GM19467 (cell line): ENCODE results near the gene LRP10.

Experiments used
- ATAC-seq: cut with Tn5 transposase; IDR thresholded peaks from one replicate; pipeline ENCODE4 v1.9.1; 2021; ENCODE audit warnings: mild to moderate bottlenecking, moderate library complexity; ENCODE audit not compliant: unreplicated experiment

Gene LRP10

DNA sequence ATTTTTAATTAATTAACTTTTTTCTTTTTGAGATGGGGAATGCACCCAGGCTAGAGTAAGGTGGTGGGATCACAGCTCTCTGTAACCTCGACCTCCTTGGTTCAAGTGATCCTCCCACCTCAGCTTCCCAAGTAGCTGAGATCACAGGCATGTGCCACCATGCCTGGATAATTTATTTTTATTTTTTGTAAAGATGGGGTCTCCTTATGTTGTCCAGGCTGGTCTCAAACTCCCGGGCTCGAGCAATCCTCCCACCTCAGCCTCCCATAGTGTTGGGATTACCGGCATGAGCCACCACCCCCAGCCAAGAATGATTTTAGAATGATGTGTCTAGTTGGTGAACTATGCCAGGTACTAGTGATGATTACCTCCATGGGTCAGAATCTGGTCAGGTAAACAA lies 6.6 kb upstream of the LRP10 start:
- no peak for ATAC-seq

DNA sequence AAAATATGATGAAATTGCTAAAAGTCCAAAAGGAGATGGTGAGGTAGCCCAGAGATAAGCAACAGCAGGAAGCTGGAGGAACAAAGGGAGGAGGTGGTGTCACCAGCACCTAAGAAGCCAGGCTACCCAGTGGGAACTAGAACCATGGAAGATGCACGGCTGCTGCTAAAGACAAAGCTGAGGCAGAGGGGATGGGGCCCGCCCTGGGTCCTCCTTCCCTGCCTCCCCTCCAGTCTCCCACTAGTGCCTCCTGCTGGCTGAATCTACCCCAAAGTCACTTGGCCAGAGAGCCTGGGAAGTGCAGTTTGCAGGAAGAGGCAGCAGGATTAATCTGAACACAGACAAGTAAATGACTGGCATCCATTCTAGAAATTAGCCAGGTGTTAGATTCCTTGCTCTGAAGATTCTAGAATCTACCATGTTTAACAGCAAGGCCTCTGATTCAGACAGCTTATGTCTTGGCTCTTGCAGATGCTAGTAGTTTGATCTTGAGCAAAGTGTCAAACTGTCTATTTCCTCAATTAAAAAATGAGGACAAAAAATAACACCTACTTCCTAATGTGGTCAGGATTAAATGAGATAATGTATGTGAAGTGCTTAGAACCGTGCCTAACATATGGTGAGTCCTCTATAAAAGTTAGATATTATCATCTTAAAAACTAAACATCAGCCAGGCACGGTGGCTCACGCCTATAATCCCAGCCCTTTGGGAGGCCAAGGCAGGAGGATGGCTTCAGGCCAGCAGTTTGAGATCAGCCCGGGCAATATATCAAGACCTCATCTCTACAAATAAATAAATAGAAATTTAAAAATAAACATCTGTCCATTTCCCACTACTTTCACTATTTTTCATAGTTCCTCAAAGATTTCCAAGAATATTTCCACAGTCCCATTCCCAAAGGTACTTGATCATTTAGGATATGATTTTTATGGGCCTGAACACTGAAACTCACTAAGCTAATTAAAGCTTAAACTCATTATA lies 5.8 kb upstream of the LRP10 start:
- no peak for ATAC-seq

DNA sequence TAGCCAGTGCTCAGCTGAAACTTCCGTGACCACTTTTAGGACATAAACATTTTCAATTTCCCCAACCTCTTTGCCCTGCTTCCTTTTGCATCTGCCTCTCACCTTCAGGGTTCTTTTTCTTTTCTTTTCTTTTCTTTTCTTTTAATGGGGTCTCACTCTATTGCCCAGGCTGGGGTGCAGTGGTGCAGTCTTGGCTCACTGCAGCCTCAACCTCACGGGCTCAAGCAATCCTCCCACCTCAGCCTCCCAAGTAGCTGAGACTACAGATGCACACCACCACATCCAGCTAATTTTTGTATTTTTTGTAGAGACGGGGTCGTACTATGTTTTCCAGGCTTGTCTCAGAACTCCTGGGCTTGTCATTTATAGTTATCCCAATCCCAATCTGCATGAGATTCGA lies 4.7 kb upstream of the LRP10 start:
- no peak for ATAC-seq

DNA sequence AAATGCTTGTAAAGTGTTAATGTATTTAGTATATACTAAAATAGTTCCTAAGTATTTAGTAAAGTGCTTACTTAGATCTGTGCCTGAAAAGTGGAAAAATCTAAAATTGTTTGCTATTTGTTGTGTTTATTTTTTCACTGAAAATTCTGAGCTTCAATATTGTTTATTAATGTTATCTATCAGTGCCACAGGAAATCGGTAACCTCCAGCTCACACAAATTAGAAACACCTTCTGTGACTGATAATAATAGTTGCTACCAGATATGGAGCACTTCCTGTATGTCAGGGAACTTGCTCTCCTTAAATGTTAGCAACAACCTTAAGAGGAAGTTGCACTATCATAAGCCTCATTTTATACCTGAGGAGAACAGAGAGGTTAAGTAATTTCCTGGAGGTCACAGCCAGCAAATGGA lies 723 bp upstream of the LRP10 start:
- ATAC-seq = peak; percentile 31

DNA sequence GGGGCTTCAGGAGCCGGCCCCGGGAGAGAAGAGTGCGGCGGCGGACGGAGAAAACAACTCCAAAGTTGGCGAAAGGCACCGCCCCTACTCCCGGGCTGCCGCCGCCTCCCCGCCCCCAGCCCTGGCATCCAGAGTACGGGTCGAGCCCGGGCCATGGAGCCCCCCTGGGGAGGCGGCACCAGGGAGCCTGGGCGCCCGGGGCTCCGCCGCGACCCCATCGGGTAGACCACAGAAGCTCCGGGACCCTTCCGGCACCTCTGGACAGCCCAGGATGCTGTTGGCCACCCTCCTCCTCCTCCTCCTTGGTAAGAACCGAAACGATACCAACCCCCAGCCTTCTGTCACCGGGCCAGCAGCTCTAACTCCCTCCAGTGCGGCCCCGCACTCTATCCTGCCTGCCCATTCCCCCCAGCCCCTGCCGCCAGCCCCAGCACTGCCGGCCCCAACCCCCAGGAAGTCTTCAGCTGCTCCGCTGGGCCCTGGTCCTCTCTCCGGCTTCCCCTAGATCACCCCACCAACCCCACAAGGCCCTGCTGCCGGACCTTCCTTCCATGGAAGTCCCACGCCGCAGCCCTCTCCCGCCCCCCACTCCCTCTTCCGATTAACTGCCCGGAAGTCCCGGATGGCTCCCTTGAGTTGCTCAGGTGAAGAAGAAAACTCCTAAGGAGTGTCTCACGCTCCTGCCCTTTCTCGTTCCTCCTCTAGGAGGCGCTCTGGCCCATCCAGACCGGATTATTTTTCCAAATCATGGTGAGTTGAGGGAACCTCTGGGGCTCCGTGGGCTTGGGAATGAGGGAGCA lies 693 bp downstream of the LRP10 start:
- ATAC-seq = peak; percentile 15

DNA sequence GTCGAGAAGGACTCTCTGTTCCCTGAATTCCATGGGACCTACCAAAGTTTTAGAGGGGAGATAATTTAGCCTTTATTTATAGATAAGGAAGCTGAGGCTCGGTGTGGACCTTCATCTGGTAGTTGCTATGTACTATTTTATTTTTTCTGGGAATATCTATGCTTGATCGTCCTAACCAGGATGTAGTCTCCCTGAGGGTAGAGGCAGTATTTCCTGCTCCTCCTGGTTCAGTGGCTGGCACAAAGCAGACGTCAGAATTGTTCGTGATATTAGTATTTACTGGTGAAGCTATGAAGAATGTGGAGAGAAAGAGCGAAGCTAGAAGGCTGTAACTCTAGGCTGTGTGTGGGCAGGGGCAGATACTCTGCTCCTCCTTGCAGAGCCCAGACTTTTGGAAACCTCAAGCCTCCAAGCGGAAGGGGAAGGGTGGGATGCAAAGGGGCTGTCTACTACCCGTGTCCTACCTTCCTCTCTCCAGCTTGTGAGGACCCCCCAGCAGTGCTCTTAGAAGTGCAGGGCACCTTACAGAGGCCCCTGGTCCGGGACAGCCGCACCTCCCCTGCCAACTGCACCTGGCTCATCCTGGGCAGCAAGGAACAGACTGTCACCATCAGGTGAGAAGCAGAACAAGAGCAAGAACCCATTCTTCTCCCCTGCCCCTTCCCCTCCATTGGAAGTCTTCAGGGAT lies 1.4 kb downstream of the LRP10 start:
- no peak for ATAC-seq

DNA sequence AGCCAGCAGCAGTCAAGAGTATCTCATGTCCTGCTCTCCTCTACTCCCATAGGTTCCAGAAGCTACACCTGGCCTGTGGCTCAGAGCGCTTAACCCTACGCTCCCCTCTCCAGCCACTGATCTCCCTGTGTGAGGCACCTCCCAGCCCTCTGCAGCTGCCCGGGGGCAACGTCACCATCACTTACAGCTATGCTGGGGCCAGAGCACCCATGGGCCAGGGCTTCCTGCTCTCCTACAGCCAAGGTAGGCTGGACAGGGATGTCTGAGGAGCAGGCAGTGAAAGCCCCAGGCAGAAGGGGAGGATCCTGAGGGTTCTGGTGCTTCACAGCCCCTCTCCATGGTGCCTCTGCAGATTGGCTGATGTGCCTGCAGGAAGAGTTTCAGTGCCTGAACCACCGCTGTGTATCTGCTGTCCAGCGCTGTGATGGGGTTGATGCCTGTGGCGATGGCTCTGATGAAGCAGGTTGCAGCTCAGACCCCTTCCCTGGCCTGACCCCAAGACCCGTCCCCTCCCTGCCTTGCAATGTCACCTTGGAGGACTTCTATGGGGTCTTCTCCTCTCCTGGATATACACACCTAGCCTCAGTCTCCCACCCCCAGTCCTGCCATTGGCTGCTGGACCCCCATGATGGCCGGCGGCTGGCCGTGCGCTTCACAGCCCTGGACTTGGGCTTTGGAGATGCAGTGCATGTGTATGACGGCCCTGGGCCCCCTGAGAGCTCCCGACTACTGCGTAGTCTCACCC lies 3.6 kb downstream of the LRP10 start:
- no peak for ATAC-seq

DNA sequence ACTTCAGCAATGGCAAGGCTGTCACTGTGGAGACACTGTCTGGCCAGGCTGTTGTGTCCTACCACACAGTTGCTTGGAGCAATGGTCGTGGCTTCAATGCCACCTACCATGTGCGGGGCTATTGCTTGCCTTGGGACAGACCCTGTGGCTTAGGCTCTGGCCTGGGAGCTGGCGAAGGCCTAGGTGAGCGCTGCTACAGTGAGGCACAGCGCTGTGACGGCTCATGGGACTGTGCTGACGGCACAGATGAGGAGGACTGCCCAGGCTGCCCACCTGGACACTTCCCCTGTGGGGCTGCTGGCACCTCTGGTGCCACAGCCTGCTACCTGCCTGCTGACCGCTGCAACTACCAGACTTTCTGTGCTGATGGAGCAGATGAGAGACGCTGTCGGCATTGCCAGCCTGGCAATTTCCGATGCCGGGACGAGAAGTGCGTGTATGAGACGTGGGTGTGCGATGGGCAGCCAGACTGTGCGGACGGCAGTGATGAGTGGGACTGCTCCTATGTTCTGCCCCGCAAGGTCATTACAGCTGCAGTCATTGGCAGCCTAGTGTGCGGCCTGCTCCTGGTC lies 4.3 kb downstream of the LRP10 start:
- ATAC-seq = no peak

DNA sequence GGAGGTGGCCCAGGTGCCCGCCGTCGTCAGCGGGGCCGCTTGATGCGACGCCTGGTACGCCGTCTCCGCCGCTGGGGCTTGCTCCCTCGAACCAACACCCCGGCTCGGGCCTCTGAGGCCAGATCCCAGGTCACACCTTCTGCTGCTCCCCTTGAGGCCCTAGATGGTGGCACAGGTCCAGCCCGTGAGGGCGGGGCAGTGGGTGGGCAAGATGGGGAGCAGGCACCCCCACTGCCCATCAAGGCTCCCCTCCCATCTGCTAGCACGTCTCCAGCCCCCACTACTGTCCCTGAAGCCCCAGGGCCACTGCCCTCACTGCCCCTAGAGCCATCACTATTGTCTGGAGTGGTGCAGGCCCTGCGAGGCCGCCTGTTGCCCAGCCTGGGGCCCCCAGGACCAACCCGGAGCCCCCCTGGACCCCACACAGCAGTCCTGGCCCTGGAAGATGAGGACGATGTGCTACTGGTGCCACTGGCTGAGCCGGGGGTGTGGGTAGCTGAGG lies 5.5 kb downstream of the LRP10 start:
- ATAC-seq = no peak

DNA sequence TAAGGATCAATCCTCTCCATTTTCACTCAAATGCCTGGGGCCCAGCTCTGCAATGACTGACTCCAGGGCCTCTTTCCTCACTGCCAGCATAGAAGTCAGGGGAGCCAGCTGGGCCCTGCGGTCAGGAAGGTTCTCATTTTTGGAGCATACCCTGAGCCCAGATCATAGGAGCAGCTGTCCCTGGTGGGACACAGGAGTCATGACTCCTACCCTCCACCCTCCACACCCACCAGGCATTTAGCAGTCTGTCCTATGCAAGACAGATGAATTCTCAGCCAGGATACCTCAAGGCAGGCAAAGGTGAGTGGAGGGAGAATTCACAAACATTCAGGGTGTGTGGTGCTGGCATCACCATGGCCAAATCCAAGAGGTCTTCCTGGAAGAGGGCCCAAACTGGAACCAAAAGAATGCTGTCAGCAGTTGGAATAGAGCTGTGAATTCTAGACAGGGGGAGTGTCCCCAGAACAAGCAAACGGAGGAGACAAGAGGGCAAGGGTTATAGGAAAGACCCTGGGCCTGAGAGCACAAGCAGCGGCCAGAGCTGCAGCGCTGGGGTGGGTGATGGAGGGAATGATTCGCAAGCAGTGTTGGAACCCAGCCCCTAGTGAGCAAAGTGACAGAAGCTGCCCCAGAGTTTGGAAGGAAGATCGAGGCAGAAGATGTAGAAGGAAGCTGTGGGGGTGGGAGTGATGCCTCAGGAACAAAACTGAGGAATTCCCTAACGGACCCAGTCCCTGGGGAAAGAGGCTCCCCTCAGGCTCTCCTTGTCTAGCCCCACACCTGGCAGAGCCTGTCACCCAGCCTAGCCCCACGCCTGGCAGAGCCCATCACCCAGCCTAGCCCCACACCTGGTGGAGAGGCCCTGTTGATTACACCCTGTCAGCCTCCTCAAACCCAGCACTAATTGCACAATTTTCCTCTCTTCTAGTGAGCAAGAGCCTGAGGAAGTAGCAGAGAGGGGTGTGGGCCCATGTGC lies 7.0 kb downstream of the LRP10 start:
- ATAC-seq = no peak

DNA sequence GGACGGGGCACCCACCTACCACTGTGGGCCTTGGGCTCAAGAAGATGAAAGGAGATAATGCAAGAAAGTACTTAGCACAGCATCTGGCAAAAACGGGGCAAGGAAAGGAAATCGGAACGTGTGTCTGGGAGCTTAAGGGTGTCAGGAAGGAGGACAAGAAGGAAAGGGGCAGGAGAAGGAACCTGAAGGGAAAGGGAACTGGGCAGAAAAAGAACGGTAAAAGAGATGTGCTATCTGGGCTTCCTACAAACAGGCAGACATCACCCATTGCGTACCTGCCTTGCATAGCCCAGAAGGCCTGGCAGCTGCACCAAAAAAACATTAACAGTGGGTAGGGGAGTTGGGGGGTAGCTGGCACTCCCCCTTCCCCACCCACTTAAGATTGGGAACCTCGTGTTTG lies 10.5 kb downstream of the LRP10 start:
- ATAC-seq = no peak

DNA sequence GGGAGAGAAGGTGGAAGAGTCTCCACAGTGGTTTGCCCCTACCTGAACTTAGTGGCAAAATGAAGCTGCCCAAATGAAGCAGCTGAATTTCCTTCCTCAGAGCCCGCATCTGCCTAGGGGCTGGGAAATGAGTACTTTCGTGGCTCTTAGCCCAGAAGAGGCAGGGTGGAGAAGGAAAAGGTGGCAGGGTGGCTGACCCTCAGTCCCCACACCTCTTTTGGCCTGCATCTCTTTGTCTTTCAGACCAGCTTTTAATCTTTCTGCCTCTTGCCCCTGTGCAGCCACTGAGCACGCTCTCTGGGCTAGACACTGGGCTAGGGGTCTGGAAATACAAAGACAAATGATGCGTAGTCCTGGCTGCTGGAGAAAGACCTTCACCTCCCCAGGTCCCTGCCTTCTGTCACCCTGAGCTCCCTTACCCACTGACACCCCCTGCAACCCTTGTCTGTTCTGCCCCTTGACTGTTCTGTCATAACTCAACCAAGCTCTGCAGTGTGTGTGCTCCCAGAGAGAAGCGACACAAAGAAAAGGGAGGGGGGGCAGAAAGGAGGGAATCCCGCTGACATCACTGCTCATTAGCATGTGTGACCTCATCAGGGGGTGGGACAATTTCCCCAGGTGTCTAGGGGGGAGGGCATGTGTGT lies 11.1 kb downstream of the LRP10 start:
- ATAC-seq = no peak

DNA sequence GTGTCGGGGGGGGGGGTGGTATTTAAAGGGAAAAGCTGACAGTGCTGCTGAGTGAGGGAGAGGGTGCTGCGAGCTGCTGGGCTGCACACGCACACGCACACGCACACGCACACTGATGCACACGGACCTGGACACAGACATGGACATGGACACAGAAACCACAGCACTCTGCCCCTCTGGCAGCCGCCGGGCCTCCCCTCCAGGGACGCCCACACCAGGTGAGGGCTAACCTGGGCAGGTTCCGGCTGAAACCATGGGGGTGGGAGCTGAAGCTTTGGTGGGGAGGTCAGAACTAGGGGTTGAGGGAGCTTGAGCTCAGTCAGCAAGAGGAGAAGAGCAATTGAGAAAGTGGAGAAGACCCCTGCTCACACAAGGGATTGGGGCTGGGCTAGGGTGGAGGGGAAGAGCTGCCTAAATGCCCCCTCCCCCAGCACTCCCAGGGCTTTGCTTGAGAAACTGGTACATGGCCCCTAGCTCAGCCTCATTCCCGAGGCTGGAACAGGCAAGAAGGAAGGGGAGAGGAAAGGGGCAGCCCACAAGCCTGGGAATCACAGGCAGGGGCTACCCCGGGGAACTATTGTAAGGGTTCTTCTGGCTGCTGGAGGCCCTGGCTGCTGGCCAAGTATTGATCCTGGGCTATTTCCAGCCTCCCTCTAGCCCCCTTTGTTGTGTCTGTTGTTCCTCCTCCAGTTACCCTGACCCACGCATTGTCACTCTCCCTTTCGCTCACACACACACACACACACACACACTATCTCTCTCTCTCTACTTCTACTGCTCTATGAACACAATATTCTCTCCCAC lies 11.8 kb downstream of the LRP10 start, which contains the start of gene REM2:
TSS of gene REM2 (plus strand) at position 50 of the 804 bp plus-strand sequence. CDS start at position 116, 66 bp downstream.
- ATAC-seq = no peak

DNA sequence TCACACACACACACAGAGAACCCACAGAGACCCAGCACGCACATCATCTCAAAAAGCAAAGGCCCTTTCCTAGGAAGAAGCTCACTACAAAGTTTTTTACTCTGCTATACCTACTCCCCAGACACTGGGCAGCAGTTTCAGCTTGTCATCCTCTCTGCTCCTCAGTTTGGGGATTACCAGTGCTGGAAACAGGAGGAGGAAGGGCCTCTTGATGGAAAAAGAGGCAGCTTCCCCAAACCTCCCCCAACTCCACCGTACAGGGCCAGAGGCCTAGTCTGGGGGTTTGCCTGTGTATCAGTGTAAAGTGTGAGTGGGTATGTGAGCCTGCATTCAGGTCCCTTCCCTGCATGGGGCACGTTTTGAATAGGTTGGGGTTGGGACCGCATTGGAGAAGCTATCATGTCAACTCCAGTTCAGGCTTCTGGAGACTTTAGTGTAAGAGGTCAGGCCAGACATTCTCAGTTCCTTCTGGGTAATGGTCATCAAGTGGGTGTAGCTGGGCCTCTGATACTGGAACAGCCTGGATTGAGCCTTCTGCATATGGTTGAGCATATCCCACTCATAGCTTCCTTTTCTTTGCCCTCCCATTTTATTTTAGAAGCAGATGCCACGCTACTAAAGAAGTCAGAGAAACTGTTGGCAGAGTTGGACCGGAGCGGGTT lies 12.7 kb downstream of the LRP10 start:
- ATAC-seq = no peak

DNA sequence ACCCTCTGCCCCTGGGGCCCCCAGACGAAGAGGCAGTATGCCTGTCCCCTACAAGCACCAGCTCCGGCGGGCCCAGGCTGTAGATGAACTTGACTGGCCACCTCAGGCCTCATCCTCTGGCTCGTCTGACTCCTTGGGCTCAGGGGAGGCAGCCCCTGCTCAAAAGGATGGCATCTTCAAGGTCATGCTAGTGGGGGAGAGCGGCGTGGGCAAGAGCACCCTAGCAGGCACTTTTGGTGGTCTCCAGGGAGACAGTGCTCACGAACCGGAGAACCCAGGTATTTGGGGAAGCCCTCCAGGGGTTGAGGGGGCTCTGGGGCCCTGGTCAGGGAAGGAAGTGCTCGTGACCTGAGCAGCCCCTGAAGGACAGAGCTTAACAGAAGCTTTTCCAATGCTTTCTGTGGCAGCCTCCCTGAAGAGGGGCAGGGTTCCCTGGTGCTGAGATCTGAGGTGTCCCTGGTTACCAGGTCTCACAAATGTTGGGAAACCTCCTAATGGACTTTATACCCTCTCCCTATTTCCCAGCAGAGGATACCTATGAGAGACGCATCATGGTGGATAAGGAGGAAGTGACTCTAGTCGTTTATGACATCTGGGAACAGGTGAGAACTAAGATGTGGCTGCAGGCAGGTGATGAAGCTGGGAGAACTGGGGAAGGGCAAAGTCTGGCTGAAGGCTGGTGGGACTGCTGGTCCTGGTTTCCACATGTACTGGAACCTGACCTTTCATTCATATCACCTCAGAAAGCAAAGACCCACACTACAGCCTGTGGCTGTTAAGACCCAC lies 13.4 kb downstream of the LRP10 start:
- no peak for ATAC-seq

DNA sequence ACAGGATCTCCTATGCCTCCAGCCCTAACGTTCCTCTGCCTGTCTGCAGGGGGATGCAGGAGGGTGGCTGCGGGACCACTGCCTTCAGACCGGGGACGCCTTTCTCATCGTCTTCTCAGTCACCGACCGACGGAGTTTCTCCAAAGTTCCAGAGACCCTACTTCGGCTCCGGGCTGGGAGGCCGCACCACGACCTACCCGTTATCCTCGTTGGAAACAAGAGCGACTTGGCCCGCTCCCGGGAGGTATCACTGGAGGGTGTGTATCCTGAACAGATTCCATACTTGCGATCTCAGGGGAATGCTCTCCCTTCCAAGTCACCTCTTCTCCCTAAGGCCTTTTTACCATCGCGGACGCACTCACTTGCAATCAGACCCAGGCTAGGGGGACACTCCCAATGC lies 14.4 kb downstream of the LRP10 start:
- no peak for ATAC-seq
